ENCODE results near the gene CTNNBL1.

The CTNNBL1 gene

DNA sequence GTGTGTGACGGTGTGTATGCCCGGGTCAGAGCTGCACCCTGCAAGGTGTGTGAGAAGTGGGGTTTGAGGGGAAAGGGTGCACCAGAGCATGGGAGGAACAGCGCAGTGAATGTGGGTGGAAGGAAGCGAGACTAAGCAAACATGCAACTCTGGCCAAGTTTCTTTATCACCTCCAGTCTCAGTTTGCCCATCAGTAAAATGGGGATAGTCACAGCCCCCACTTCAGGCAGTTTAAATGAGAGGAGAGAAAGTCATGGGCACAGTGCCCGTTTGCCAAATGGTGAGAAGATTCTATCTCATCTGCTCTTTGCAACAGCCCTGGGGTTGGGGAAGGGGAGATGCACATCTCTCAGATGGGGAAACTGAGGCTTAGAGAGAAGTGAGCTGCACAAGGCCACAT lies 196.3 kb downstream of the CTNNBL1 start:
- Histone ChIP-seq H3K36me3 (ENCODE audit: control insufficient read depth, insufficient read depth, low read length) (no peaks in the 10 kb centered on the region), H3K27me3 (replicated peaks; ENCODE audit: control insufficient read depth, insufficient read depth, low read length) (no peaks in the 10 kb centered on the region), H3K4me3 (replicated peaks; ENCODE audit: low read depth, low read length) (no peak overlapping the region)
- DNase-seq (ENCODE audit: extremely low read depth, insufficient read length) = no peak
- TF ChIP-seq, protein P1, sequence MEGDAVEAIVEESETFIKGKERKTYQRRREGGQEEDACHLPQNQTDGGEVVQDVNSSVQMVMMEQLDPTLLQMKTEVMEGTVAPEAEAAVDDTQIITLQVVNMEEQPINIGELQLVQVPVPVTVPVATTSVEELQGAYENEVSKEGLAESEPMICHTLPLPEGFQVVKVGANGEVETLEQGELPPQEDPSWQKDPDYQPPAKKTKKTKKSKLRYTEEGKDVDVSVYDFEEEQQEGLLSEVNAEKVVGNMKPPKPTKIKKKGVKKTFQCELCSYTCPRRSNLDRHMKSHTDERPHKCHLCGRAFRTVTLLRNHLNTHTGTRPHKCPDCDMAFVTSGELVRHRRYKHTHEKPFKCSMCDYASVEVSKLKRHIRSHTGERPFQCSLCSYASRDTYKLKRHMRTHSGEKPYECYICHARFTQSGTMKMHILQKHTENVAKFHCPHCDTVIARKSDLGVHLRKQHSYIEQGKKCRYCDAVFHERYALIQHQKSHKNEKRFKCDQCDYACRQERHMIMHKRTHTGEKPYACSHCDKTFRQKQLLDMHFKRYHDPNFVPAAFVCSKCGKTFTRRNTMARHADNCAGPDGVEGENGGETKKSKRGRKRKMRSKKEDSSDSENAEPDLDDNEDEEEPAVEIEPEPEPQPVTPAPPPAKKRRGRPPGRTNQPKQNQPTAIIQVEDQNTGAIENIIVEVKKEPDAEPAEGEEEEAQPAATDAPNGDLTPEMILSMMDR (IDR thresholded peaks at IDR 0.05; ENCODE audit: insufficient read depth, low read length, poor library complexity, severe bottlenecking) = no peak

- DNase-seq (ENCODE audit: extremely low read depth, insufficient read length) = no peak
- H3K4me3 ChIP-seq (replicated peaks; ENCODE audit: low read depth, low read length) = no peak overlapping the region
- TF ChIP-seq, protein P1 (IDR thresholded peaks at IDR 0.05; ENCODE audit: insufficient read depth, low read length, poor library complexity, severe bottlenecking) = no peak
- no peaks in the 10 kb centered on the region for H3K36me3 ChIP-seq (ENCODE audit: control insufficient read depth, insufficient read depth, low read length)
- H3K27me3 ChIP-seq (replicated peaks; ENCODE audit: control insufficient read depth, insufficient read depth, low read length) = no peaks in the 10 kb centered on the region
Observed at GRCh38 chr20:37890643-37891042, 196.8 kb downstream of the CTNNBL1 start.

DNA sequence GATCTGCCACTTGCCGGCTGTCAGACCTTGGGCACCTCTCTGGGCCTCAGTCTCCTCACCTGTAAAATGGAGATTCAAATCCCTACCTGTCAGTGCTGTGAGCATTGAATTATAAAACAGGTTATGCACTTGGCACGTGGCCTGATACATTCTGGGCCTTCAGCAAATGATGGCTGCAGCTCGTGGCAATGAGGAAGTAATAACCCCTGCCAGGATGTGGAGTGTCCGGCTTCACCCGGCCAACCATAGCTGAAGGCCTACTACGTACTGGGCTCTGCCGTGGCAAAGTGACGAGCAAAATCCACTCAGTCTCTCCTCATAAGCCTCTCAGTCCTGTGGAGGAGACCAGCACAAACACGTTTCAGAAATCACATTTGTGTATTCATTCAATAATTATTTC lies 198.2 kb downstream of the CTNNBL1 start:
- no peak for DNase-seq (ENCODE audit: extremely low read depth, insufficient read length)
- H3K4me3 ChIP-seq (replicated peaks; ENCODE audit: low read depth, low read length) = no peak overlapping the region
- H3K36me3 ChIP-seq (ENCODE audit: control insufficient read depth, insufficient read depth, low read length) = no peaks in the 10 kb centered on the region
- TF ChIP-seq, protein P1 (IDR thresholded peaks at IDR 0.05; ENCODE audit: insufficient read depth, low read length, poor library complexity, severe bottlenecking) = no peak
- no peaks in the 10 kb centered on the region for H3K27me3 ChIP-seq (replicated peaks; ENCODE audit: control insufficient read depth, insufficient read depth, low read length)

- no peaks in the 10 kb centered on the region for H3K36me3 ChIP-seq (ENCODE audit: control insufficient read depth, insufficient read depth, low read length)
- TF ChIP-seq, protein P1 (IDR thresholded peaks at IDR 0.05; ENCODE audit: insufficient read depth, low read length, poor library complexity, severe bottlenecking) = no peak
Observed at GRCh38 chr20:37893566-37894241, 199.9 kb downstream of the CTNNBL1 start.

DNA sequence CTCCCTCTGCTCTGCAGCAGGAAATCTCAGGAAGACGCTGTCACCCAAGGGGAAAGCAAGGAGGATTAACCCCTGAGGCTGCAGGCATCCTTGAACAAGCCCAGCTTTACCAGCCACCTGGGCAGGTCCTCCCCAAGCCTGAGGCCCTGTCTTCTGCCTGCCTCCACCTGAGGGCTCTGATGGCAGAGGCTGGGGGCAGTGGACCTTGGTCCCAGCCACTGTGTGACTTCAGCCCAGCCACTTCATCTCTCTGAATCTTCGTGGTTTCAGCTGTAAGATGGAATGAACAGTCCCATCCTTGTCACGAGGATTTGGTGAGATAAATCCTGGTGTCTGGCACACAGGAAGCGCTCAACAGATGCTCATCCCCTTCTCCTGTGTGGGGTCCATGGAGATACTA lies 200.6 kb downstream of the CTNNBL1 start:
- no peak for DNase-seq (ENCODE audit: extremely low read depth, insufficient read length)
- no peak overlapping the region for H3K4me3 ChIP-seq (replicated peaks; ENCODE audit: low read depth, low read length)
- TF ChIP-seq, protein P1 (IDR thresholded peaks at IDR 0.05; ENCODE audit: insufficient read depth, low read length, poor library complexity, severe bottlenecking) = no peak
- no peaks in the 10 kb centered on the region; the same call in 1 of the 2 replicates for H3K27me3 ChIP-seq (replicated peaks; ENCODE audit: control insufficient read depth, insufficient read depth, low read length)
- no peaks in the 10 kb centered on the region for H3K36me3 ChIP-seq (ENCODE audit: control insufficient read depth, insufficient read depth, low read length)

More at GRCh38 chr20:37893566-37894241, 199.9 kb downstream of the CTNNBL1 start:
- DNase-seq (ENCODE audit: extremely low read depth, insufficient read length) = no peak
- Histone ChIP-seq H3K27me3 (replicated peaks; ENCODE audit: control insufficient read depth, insufficient read depth, low read length) (no peaks in the 10 kb centered on the region), H3K4me3 (replicated peaks; ENCODE audit: low read depth, low read length) (no peak overlapping the region)

Measured in GM06990 (cell line).